ENCODE measurements around the gene CPEB4. TPM values are rescaled to one million over a fixed set of nuclear protein-coding genes. Genes with fewer than 3 reads are reported as not detected.

The CPEB4 gene
- 21.4 to 31.0 TPM (median 23.9 TPM) in 5 replicates for total RNA-seq (2022; extraction: Qiagen RNA extraction)

DNA sequence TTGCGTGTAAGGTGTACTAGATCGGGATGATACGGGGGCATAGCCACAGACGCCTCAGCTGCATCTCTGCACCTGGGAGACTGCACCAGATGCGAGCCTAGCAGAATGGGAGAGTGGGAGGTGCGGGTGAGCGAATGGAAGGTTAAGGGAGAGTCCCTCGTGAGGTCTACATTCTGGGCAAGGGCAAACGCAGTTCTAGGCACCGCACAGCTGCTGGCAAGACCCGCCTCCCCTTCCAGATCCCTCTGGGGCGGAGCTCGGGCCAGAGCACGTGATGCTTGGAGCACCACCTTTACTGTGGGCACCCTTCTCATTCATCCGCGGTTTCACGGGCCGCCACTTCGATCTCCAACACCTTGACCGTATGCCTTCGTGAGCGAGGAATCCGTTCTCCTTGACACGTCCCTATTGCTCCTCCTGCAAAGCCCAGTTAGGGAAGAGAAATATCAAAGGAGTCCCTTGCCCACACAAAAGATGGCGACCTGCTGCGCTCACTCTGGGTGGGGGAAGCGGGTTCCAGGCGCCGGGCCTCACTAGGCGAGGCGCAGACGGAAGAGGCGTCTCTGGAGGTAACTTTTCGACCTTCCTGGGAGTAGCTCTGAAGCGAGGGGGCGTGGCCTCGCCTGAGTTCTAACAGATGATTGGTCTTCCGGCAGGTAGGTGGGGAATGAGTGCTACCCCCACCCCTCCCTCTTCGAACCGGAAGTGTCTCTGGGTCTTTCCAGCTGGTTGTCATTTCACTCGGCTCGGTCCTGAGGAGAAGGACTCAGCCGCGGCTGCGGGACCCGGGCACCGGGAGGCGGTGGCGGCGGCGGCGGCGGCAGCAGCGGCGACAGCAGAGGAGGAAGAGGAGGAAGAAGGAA lies at the start of gene CPEB4:
CPEB4 (plus strand) TSS at position 740 of the 863 bp plus-strand sequence. CDS start 1,385 bp downstream, outside the sequence.

DNA sequence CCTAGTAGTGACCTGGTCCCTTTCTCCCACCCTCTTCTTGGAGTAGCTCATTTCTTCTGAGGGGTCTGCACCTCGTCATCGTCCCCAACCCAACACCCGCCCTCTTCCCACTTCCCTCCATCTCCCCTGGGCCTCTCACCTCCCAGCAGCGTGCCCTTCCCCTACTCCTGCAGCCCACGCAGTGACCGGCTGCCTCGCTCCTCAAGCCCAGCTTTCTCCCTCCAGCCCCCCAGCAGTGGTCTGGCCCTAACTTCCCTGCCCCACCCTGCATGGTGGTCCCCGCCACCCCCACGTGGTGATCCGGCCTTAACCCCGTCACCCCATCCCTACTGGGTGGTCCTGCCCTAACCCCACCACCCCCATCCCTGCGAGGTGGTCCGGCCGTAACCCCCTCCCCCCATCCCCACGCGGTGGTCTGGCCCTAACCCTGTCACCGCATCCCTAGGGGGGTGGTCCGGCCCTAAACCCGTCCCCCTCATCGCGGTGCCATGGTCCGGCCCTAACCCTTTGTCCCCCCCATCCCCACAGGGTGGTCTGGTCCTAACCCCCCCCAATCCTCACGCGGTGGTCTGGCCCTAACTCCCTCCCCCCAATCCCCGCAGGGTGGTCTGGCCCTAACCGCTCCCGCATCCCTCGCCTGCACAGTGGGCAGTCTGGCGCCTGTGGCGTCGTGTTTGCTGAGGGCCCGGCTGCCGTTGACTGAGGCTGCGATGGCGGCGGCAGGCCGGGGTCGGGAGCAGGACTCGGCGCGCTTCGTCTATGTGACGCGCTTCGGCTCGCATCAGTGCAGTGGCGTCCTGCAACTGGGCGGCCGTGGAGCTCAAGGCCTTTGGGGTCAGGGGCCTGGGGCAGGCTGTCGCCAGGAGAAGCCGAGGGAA lies 100.6 kb downstream of the CPEB4 start, which contains the start of gene C5orf47:
C5orf47 (plus strand) TSS at position 617 of the 878 bp plus-strand sequence; CDS start at position 711, 94 bp downstream.

Other genes starting within 250 kb of the CPEB4 start
- gene C5orf47, start 100.8 kb downstream of the CPEB4 start, total RNA-seq (2022; extraction: Qiagen RNA extraction), result 0.05 to 0.08 TPM (median 0.07 TPM) in 3 of 5 replicates, not detected in the others
- gene NSG2, start 157.4 kb downstream of the CPEB4 start, total RNA-seq (2022; extraction: Qiagen RNA extraction), result 0.15 TPM in 1 of 5 replicates, not detected in the others